ENCODE measurements around the gene CASP8AP2. TPM values are rescaled to one million over a fixed set of nuclear protein-coding genes. Genes with fewer than 3 reads are reported as not detected.

CASP8AP2 gene
- total RNA-seq, result 46.3 TPM

DNA sequence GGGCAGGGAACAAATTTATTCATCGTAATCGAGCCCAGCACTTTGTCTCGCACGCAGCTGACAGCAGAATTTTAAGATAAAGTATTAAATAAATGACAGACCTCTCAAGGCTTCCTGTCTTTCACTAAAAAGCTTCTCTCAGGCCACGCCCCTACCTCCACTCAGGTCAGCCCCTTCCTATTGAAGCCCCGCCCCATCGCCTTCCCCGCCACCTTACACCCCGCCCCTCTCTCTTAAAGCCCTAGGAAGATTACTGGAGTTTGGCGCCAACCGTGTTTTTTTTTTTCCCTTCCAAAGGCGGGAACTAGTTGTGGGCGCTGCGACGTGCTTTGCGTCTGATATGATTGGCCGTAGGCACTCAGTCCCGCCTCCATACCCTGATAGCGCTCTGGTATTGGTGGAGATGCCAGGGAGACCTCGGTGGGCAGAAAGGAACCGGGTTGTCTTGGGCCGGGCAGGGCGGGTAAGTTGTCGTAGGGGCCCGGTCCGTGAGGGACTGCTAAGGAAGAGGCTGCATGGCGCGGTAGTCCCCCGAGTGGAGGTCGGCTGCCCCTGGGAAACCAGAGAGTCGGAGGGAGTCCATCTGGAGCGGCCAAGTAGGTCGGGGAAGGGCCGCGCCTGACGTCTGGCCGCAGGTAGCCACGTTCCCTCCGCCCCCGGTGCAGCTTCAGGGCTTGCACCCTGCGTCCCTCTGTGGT is at the start of gene CASP8AP2:
TSS of gene CASP8AP2 (plus strand) at position 409 of the 698 bp plus-strand sequence.

DNA sequence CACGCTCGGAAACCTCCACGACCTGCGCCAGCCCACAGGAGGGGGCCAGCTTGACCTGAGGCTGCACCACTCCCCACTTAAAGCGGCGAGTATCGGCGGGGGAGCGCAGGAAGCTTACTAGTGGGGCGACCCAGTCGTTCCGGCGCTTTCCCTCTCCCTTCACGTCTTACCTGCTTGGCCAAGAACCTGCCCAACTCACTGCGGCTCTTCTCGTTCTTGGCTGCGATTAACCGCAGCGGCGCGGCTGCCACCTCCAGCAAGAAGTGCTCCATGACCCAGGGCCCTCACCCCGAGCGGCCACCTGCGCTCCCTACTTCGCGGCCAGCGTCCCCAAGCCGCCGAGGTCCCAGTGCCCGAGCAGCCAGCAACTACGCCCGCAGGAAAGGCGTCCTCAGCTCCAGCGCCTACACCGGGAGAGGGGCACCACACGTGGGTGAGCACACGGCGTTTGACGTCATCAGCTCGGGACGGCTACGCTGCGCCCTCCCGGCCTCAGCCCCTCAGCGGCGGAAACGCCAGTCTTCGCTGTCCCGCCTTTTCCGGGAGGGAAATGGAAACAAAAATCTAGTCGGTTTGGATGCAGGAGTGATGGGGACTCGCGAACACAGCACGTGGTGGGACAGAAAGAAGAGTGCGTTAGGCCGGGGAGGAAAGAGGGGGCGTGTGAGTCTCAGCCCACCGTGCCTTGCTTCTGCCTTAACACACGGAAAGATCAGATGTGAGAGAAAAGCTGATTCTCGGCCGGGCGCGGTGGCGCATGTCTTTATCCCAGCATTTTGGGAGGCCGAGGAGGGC is 10.1 kb upstream of the CASP8AP2 start, which contains the start of gene MDN1:
TSS of gene MDN1 (minus strand) at position 459 of the 795 bp plus-strand sequence. CDS start at position 272, 187 bp downstream.

DNA sequence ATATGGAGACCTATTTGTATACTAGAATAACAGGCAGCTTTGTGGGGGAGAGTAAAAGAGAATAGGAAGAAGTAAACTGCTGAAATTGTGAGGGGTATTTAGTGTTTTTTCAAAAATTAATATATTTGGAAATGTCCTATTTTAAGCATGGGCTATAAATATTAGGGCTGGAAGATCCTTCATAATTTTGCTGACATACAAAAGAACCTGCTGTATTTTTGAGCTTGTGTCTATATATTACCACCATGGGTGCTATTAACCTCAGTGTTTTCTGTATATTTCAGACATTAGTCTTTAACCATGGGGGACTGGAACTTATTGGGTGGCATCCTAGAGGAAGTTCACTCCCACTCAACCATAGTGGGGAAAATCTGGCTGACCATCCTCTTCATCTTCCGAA is 64.5 kb downstream of the CASP8AP2 start, which contains the start of gene GJA10:
TSS of gene GJA10 (plus strand) at position 301 of the 400 bp plus-strand sequence. CDS start at position 301, 0 bp downstream.

Small RNAs within 50 kb of the gene (small RNA-seq; reads per million reads assigned to genes)
- gene DNAJC19P6 (ENCODE audit: low replicate concordance) (not detected), gene RF00019 (ENCODE audit: low replicate concordance) (not detected)

Other genes with a start within 250 kb of the CASP8AP2 start
- gene LYRM2, start 191.1 kb upstream of the CASP8AP2 start, total RNA-seq, result 25.4 TPM
- 59.5 TPM for gene MDN1, start 10.1 kb upstream of the CASP8AP2 start, total RNA-seq
- gene GJA10, start 64.6 kb downstream of the CASP8AP2 start, total RNA-seq, result not detected